ENCODE results near the gene GJB4. TPM values are rescaled to one million over a fixed set of nuclear protein-coding genes. Genes with fewer than 3 reads are reported as not detected.

The GJB4 gene
- total and polyA plus RNA-seq, 2 donors (not counting 1 experiment from before 2014, with no cell fraction given) = not detected

DNA sequence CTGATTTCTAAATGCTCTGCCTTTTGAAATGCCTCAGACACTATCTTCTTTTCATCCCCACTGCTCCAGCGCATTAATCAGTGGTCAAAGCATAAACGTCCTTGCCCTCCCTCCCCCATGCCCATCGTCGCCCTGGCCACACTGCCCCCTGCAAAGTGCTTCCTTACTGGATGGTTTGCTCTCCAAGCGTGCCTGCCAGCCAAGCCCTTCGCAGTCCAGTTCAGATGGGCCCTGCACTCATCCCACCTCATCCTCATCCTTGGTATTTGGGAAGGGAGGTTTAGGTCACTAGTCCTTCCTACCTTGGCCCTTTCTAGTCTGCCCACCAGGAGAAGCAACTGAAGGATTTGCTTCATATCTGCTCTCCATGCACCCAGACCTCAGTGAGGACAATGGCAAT lies 36.4 kb downstream of the GJB4 start:
- peaks cover 0 to 3% (median 0%) of the 10 kb centered on the region in 3 donors for H3K9me3 ChIP-seq (ENCODE audit: control extremely low read depth in 1 of 3, control insufficient read depth in 2 of 3, insufficient read depth in 1 of 3, low read length in 2 of 3)
- TF ChIP-seq, protein P1, sequence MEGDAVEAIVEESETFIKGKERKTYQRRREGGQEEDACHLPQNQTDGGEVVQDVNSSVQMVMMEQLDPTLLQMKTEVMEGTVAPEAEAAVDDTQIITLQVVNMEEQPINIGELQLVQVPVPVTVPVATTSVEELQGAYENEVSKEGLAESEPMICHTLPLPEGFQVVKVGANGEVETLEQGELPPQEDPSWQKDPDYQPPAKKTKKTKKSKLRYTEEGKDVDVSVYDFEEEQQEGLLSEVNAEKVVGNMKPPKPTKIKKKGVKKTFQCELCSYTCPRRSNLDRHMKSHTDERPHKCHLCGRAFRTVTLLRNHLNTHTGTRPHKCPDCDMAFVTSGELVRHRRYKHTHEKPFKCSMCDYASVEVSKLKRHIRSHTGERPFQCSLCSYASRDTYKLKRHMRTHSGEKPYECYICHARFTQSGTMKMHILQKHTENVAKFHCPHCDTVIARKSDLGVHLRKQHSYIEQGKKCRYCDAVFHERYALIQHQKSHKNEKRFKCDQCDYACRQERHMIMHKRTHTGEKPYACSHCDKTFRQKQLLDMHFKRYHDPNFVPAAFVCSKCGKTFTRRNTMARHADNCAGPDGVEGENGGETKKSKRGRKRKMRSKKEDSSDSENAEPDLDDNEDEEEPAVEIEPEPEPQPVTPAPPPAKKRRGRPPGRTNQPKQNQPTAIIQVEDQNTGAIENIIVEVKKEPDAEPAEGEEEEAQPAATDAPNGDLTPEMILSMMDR (IDR thresholded peaks at IDR 0.05) = no peak
- no peak for TF ChIP-seq EZH2 (IDR thresholded peaks at IDR 0.05; ENCODE audit: borderline replicate concordance, insufficient read depth, low read depth, low read length, poor library complexity, severe bottlenecking)
- 95% methylated on average over 4 of the region's 6 CpGs for WGBS (ENCODE audit: insufficient coverage)
- H4K20me1 ChIP-seq (ENCODE audit: control insufficient read depth, insufficient read depth, low read length, poor library complexity, severe bottlenecking) = no peaks in the 10 kb centered on the region
- no peak overlapping the region for H3K9ac ChIP-seq (ENCODE audit: low read length)
- POLR2A ChIA-PET = no interaction called here
- no peak overlapping the region for H2AFZ ChIP-seq (ENCODE audit: insufficient read depth, low read depth, low read length, poor library complexity, severe bottlenecking)
- Mint-ChIP-seq H3K27me3 (peaks cover 33% of the 10 kb centered on the region), H3K4me1 (peaks cover 20% of the 10 kb centered on the region), H3K4me3 (no peak overlapping the region), H3K27ac (no peak overlapping the region), H3K9me3 (ENCODE audit: insufficient read depth) (no peaks in the 10 kb centered on the region)
- H3K27ac ChIP-seq (ENCODE audit: low read length in 2 of 2) = no peak overlapping the region
- H3K4me2 ChIP-seq (replicated peaks; ENCODE audit: low read depth, low read length, poor library complexity, severe bottlenecking) = no peak overlapping the region
- no peaks in the 10 kb centered on the region for H3K79me2 ChIP-seq (ENCODE audit: control insufficient read depth, insufficient read depth, low read length)
- no peak overlapping the region for H3K4me3 ChIP-seq (ENCODE audit: control extremely low read depth in 1 of 5, extremely low read depth in 1 of 5, insufficient read depth in 1 of 5, low read depth in 2 of 5, low read length in 4 of 5)
- no peak for DNase-seq
- CTCF ChIA-PET = no interaction called here
- no peak for ATAC-seq (ENCODE audit: low read depth)
- H3K4me1 ChIP-seq (ENCODE audit: control insufficient read depth in 2 of 2, insufficient read depth in 2 of 2, low read length in 2 of 2) = peaks cover 8 to 15% of the 10 kb centered on the region in 2 donors
- H3K36me3 ChIP-seq (replicated peaks in 1 of 2; ENCODE audit: control extremely low read depth in 1 of 2, control insufficient read depth in 1 of 2, extremely low read depth in 1 of 2, insufficient read depth in 2 of 2, low read length in 1 of 2) = no peaks in the 10 kb centered on the region
- H3K27me3 ChIP-seq (replicated peaks in 1 of 4; ENCODE audit: control extremely low read depth in 1 of 4, control insufficient read depth in 3 of 4, insufficient read depth in 4 of 4, low read length in 3 of 4) = peaks cover 0 to 24% (median 11%) of the 10 kb centered on the region in 4 experiments
- intact Hi-C loops (cut with micrococcal nuclease) = no loop called here

DNA sequence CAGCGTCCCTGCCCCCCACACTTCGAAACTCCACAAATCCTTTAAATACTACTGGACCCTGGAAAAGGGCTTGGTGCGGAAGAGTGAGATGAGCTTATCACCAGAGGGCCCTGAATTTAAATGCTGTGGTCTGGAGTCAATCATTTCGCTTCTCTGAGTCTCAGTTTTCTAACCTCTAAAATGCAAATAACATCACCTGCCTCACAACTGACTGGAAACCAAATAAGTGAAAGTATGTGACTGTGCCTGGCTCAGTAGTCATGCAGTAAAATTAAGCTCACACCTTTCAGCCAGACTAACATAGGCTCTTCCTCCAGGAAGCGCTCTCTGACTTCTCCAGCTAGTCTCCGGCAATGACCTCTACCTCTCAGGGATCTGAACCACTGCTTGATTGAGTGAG lies 37.5 kb downstream of the GJB4 start:
- no peak overlapping the region for H3K4me3 ChIP-seq (ENCODE audit: control extremely low read depth in 1 of 5, extremely low read depth in 1 of 5, insufficient read depth in 1 of 5, low read depth in 2 of 5, low read length in 4 of 5)
- peaks cover 7 to 12% of the 10 kb centered on the region in 2 donors for H3K4me1 ChIP-seq (ENCODE audit: control insufficient read depth in 2 of 2, insufficient read depth in 2 of 2, low read length in 2 of 2)
- 87% methylated on average over 3 of the region's 6 CpGs for WGBS (ENCODE audit: insufficient coverage)
- H3K27me3 Mint-ChIP-seq = peaks cover 27% of the 10 kb centered on the region
- H2AFZ ChIP-seq (ENCODE audit: insufficient read depth, low read depth, low read length, poor library complexity, severe bottlenecking) = no peak overlapping the region
- no peak overlapping the region for H3K27ac Mint-ChIP-seq
- ChIA-PET POLR2A (no interaction called here), CTCF (interaction anchor here (0.6 to 1.0 kb wide), 3 partner anchors 15 to 56 kb away, joined by 3 to 4 read pairs (median 3); no protein-coding TSS in a partner anchor)
- ATAC-seq (ENCODE audit: low read depth) = no peak
- TF ChIP-seq, protein P1 (IDR thresholded peaks at IDR 0.05) = no peak
- no peak for TF ChIP-seq EZH2 (IDR thresholded peaks at IDR 0.05; ENCODE audit: borderline replicate concordance, insufficient read depth, low read depth, low read length, poor library complexity, severe bottlenecking)
- no peak overlapping the region for H3K4me2 ChIP-seq (replicated peaks; ENCODE audit: low read depth, low read length, poor library complexity, severe bottlenecking)
- H3K27me3 ChIP-seq (replicated peaks in 1 of 4; ENCODE audit: control extremely low read depth in 1 of 4, control insufficient read depth in 3 of 4, insufficient read depth in 4 of 4, low read length in 3 of 4) = peaks cover 0 to 16% (median 9%) of the 10 kb centered on the region in 4 experiments
- H3K9me3 ChIP-seq (ENCODE audit: control extremely low read depth in 1 of 3, control insufficient read depth in 2 of 3, insufficient read depth in 1 of 3, low read length in 2 of 3) = peaks cover 0 to 3% (median 0%) of the 10 kb centered on the region in 3 donors
- no peak overlapping the region for H3K4me3 Mint-ChIP-seq
- peaks cover 13% of the 10 kb centered on the region for H3K4me1 Mint-ChIP-seq
- no peak for DNase-seq
- no peaks in the 10 kb centered on the region for H4K20me1 ChIP-seq (ENCODE audit: control insufficient read depth, insufficient read depth, low read length, poor library complexity, severe bottlenecking)
- H3K36me3 ChIP-seq (replicated peaks in 1 of 2; ENCODE audit: control extremely low read depth in 1 of 2, control insufficient read depth in 1 of 2, extremely low read depth in 1 of 2, insufficient read depth in 2 of 2, low read length in 1 of 2) = no peaks in the 10 kb centered on the region
- no peak overlapping the region for H3K9ac ChIP-seq (ENCODE audit: low read length)
- intact Hi-C loops (cut with micrococcal nuclease) = no loop called here
- H3K27ac ChIP-seq (ENCODE audit: low read length in 2 of 2) = no peak overlapping the region
- H3K79me2 ChIP-seq (ENCODE audit: control insufficient read depth, insufficient read depth, low read length) = no peaks in the 10 kb centered on the region
- no peaks in the 10 kb centered on the region for H3K9me3 Mint-ChIP-seq (ENCODE audit: insufficient read depth)

Data from B cell (primary cell).